HG02623 (cell line): ENCODE data around the gene RUVBL1.

Experiments
- ATAC-seq: cut with Tn5 transposase; IDR thresholded peaks from one replicate; pipeline ENCODE4 v1.9.1; 2021; ENCODE audit warnings: moderate library complexity; ENCODE audit not compliant: unreplicated experiment

The RUVBL1 gene

GRCh38 chr3:128070898-128071591 lies 52.6 kb downstream of the RUVBL1 start:
- no peak for ATAC-seq

- ATAC-seq, result no peak
These were observed 54.3 kb downstream of the RUVBL1 start for GRCh38 chr3:128069271-128069670.

- ATAC-seq, result no peak
These were observed 55.4 kb downstream of the RUVBL1 start for GRCh38 chr3:128068156-128068620.

- ATAC-seq, result no peak
These were observed 56.1 kb downstream of the RUVBL1 start for GRCh38 chr3:128067489-128067888.

GRCh38 chr3:128066676-128067075 lies 56.9 kb downstream of the RUVBL1 start:
- no peak for ATAC-seq

- ATAC-seq, result no peak
These were observed 57.5 kb downstream of the RUVBL1 start for GRCh38 chr3:128066114-128066513.

GRCh38 chr3:128064962-128065361 lies 58.6 kb downstream of the RUVBL1 start:
- no peak for ATAC-seq

GRCh38 chr3:128063865-128064264 lies 59.7 kb downstream of the RUVBL1 start:
- no peak for ATAC-seq

GRCh38 chr3:128062033-128062745 lies 61.4 kb downstream of the RUVBL1 start:
- no peak for ATAC-seq

GRCh38 chr3:128060473-128061381 lies 62.9 kb downstream of the RUVBL1 start:
- ATAC-seq, result no peak

- no peak for ATAC-seq
These were observed 67.4 kb downstream of the RUVBL1 start for GRCh38 chr3:128056258-128056657.

GRCh38 chr3:128054367-128054766 lies 69.2 kb downstream of the RUVBL1 start:
- no peak for ATAC-seq

GRCh38 chr3:128053614-128054013 lies 70.0 kb downstream of the RUVBL1 start:
- no peak for ATAC-seq

- no peak for ATAC-seq
These were observed 70.8 kb downstream of the RUVBL1 start for GRCh38 chr3:128052595-128053351.

GRCh38 chr3:128051837-128052594 lies 71.6 kb downstream of the RUVBL1 start, which contains the start of gene SEC61A1:
Gene SEC61A1, plus strand, starts transcription at chr3:128052437. Its CDS starts 116 bp downstream, at chr3:128052553.
- ATAC-seq, result peak; percentile 93

GRCh38 chr3:128051459-128051836 lies 72.2 kb downstream of the RUVBL1 start:
- no peak for ATAC-seq

- ATAC-seq, result no peak
These were observed 73.0 kb downstream of the RUVBL1 start for GRCh38 chr3:128050597-128050996.

GRCh38 chr3:128041344-128041743 lies 82.3 kb downstream of the RUVBL1 start:
- no peak for ATAC-seq

GRCh38 chr3:128040660-128041059 lies 83.0 kb downstream of the RUVBL1 start:
- ATAC-seq, result no peak

GRCh38 chr3:128040041-128040440 lies 83.6 kb downstream of the RUVBL1 start:
- ATAC-seq, result no peak
